Bronchial epithelial cell (primary cell): ENCODE data around the gene FAM76B. TPM values are rescaled to one million over a fixed set of nuclear protein-coding genes. Genes with fewer than 3 reads are reported as not detected.
A peak's percentile ranks its signal among the peaks of the same experiment; 100 is the strongest.

Source experiments
- DNase-seq: peaks from one replicate; pipeline ENCODE4 v3.0.0-alpha.2; 2010; ENCODE audit warnings: low read depth
- FAIRE-seq: peaks from 2 replicates; lab custom pipeline; 2011; peaks lifted over from hg19 to GRCh38; lab: Jason Lieb, UNC
- H3K27me3 ChIP-seq: 2 replicates; pipeline ENCODE4 v1.5.1; 2011; ENCODE audit warnings: low read length; ENCODE audit not compliant: control insufficient read depth, insufficient read depth
- H3K36me3 ChIP-seq: 2 replicates; pipeline ENCODE4 v1.5.1; 2011; ENCODE audit warnings: low read length; ENCODE audit not compliant: control insufficient read depth, insufficient read depth
- H3K4me3 ChIP-seq: 2 replicates; pipeline ENCODE4 v1.5.1; 2011; ENCODE audit warnings: mild to moderate bottlenecking, low read depth, low read length, control low read depth
- CTCF ChIP-seq: IDR thresholded peaks from 2 replicates; pipeline ENCODE4 v1.5.1; 2011; ENCODE audit warnings: mild to moderate bottlenecking, moderate library complexity, low read length, control low read depth, inconsistent platforms; ENCODE audit not compliant: insufficient read depth, severe bottlenecking
- total RNA-seq: library from RNA; depleted of rRNA; stranded (reverse); fragments of >200 nt; gene quantifications from 2 replicates; pipeline ENCODE4 v1.2.1, GENCODE V29; 2014

Gene FAM76B
- total RNA-seq, 1 donor from 2014 or later: 22.9 TPM

GRCh38 chr11:95736355-95736754, 53.2 kb downstream of the FAM76B start:
- Histone ChIP-seq H3K36me3 (no peaks in the 10 kb centered on the region), H3K27me3 (no peaks in the 10 kb centered on the region), H3K4me3 (no peak overlapping the region)
- no peak for FAIRE-seq
- no peak for DNase-seq
- TF ChIP-seq CTCF: no peak

- Histone ChIP-seq H3K27me3 (no peaks in the 10 kb centered on the region), H3K4me3 (no peak overlapping the region), H3K36me3 (no peaks in the 10 kb centered on the region)
- DNase-seq (no peak), FAIRE-seq (peak; percentile 68)
- TF ChIP-seq CTCF: no peak
Measured at GRCh38 chr11:95734009-95734572, 55.5 kb downstream of the FAM76B start.

GRCh38 chr11:95732930-95733602, 56.5 kb downstream of the FAM76B start:
- no peak overlapping the region for H3K4me3 ChIP-seq
- no peak for TF ChIP-seq CTCF
- DNase-seq: no peak
- H3K36me3 ChIP-seq: no peaks in the 10 kb centered on the region
- no peak for FAIRE-seq
- H3K27me3 ChIP-seq: no peaks in the 10 kb centered on the region

- DNase-seq: no peak
- Histone ChIP-seq H3K4me3 (no peak overlapping the region), H3K36me3 (no peaks in the 10 kb centered on the region), H3K27me3 (no peaks in the 10 kb centered on the region)
- no peak for TF ChIP-seq CTCF
- FAIRE-seq: no peak
Measured at GRCh38 chr11:95729462-95729861, 60.1 kb downstream of the FAM76B start.

GRCh38 chr11:95728790-95729189, 60.8 kb downstream of the FAM76B start:
- Histone ChIP-seq H3K36me3 (no peaks in the 10 kb centered on the region), H3K4me3 (no peak overlapping the region), H3K27me3 (no peaks in the 10 kb centered on the region)
- TF ChIP-seq CTCF: no peak
- no peak for FAIRE-seq
- DNase-seq: no peak
